ENCODE measurements around the gene USP30.

USP30 gene

GRCh38 chr12:109098651-109099050 is 46.3 kb downstream of the USP30 start:
- no peak for DNase-seq

GRCh38 chr12:109099431-109100020 is 47.1 kb downstream of the USP30 start:
- DNase-seq = peak; percentile 5

- DNase-seq = no peak
Observed at GRCh38 chr12:109100741-109101140, 48.4 kb downstream of the USP30 start.

DNA sequence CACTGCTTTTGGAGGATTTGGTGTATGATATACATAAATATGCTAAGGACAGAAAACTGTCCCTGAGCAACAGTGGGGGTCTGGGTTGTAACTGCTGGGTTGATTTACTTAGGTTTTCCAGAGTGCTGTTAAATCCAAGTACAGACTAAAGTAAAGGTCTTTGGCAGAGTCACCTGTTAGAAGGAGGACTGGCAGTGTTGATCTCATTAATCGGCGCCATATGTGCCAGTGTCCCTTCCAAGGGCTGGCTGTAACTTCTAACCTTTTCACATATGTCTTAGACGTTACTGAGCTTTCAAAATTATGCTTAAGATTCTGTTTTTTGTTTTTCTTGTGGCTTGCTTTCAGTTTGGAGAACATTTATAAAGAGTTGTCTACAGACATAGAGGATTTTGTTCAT is 50.1 kb downstream of the USP30 start:
- no peak for DNase-seq

DNA sequence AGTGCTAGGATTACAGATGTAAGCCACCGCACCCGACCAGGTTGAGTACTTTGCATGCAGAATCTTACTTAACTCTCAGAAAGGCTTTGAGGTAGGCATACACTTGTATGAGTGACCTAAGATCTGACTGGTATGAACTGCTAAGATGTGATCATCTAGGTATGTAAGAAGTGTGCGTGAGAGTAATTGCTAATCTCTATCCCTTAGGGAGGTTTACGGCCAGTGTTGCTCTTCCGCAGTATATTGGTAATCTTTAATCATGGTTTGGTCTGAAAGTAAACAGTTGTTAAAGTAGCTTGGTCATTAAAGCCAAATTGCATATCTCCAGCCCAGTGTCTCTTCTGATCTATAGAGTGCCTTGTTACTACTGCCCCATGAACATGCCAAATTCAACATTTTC is 52.8 kb downstream of the USP30 start:
- DNase-seq = no peak

- no peak for DNase-seq
Observed at GRCh38 chr12:109109746-109110350, 57.5 kb downstream of the USP30 start.

DNA sequence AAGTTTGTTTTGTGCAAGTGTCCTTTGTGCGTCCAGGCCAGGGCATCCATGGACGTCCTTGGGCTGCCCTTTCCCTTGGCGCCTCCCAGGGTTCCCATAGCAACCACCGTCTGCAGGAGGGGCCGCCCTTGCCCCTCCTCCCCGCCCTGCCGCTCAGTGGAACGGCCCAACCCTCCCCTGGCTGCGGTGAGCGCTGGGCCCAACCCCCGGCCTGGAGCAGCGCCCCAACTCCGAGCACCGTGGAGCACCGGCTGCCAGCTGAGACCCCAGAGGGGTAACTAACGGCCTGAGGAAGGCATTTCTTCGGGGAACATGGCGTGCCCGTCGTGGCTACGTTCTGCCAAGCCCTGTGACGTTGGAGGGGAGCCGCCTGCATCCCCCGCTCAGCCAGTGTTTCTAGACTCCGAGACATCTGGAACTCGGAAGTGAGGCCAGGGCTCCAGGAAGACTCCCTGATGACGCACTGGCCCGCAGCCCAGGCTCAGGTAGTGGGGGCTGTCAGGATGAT is 58.7 kb downstream of the USP30 start:
- peak; percentile 70 for DNase-seq

DNA sequence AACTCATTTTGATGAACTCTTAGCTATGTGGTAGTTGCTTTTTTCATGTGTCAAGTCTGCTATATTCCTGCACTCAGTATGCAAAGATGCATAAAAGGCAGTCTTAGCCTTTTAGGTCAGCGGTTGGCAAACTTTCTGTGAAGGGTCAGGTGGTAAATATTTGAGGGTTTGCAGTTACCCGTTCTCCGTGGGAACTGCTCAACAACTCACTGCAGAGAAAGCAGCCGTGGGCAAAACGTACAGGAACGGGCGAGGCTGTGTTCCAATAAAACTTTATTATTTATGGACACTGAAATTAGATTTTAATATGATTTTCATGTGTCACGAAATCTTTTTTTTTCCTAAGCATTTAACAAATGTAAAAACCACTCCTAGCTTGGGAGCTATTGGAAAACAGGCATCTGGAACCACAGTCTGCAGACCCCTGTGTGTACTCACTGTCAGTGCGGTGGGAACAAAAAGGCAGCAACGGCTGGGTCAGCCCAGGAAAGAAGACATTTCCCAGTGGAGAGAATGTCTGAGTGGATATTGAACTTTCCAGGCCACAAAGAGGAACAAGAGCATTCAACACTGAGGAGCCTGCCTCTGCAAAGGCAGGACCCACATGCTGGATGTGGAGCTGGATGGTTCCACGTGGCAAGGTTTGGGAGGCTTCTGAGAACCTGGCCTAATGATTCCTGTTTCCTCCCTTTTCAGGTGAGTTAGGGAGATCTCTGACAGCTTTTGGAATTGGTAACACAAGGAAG is 60.5 kb downstream of the USP30 start:
- DNase-seq = no peak

DNA sequence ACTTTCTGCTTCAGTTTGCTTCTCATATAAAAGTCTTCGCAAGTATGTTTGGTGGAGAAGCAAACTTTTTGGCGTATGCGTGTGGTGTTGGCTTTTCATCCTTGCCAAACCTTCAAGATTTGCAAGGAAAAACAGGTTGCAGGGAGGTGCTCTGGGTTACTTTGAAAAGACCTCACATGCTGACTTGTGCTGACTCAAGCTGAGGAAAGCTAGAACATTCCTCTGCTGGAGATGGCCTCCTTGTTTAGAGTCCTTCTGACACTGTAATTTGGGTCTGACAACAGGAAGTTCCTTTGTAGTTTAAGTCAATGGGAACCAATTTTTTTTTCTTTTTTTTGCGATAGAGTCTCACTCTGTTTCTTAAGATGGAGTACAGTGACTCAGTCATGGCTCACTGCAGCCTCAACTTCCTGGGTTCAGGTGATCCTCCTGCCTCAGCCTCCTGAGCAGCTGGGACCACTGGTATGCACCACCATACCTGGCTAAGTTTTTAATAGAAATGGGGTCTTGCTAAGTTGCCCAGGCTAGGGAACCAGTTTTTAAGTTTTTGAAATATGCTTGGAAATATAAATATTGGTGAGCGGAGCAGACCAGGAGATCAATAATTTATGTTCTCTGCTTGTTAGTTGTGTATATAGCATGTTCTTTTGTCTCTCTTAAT is 61.4 kb downstream of the USP30 start:
- DNase-seq = no peak

DNA sequence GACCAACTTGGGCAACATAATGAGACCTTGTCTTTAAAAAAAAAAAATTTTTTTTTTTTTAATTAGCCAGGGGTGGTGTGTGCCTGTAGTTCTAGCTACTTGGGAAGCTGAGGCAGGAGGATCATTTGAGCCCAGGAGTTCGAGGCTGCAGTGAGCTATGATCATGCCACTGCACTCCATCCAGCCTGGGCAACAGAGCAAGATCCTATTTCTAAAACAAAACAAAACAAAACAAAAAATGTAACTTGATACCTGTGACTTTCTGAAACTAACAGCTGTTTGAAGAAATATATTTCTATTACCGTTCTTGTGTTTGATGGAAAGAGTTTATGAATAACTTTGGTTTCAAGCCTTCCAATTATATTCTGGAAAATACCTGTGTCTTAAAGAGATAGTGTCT is 62.3 kb downstream of the USP30 start:
- DNase-seq = no peak

DNA sequence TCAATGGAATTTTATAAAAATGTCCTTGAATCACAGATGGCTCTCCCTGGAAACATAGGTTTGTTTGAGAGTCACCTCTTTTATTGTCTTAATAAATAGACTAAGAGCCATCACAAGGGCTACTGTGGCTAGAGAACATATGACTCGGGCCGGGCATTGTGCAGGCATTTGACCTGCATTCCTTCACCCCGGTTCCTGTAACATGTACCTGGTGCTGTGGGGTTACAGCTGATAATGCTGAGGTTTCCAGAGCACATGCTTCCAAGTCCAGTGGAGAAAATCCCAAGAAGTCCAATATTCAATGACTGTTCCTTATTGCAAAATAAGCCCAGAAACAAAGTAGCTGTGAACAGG is 63.0 kb downstream of the USP30 start:
- DNase-seq = no peak

- DNase-seq = no peak
Observed at GRCh38 chr12:109115758-109116610, 63.6 kb downstream of the USP30 start, which contains the start of gene ACACB. Gene ACACB, plus strand, starts transcription at chr12:109116587. Its CDS starts 22,819 bp downstream, at chr12:109139406.

DNA sequence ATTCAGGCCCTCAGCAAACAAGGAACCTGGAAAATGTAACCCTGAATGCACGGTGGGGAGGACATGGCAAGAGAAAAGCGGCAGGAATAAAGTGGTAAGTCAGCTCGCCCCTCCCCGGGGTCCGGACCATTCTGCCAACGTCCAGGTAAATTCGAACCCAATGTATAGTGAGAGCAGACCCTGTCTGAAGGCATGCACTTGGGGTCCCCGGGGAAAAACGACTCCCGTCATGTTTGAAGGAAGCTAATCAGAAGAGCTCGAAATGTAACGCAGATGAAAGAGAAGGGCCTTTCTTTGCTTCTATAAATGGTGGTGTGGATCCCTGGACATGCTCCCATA is 64.2 kb downstream of the USP30 start:
- DNase-seq = no peak

DNA sequence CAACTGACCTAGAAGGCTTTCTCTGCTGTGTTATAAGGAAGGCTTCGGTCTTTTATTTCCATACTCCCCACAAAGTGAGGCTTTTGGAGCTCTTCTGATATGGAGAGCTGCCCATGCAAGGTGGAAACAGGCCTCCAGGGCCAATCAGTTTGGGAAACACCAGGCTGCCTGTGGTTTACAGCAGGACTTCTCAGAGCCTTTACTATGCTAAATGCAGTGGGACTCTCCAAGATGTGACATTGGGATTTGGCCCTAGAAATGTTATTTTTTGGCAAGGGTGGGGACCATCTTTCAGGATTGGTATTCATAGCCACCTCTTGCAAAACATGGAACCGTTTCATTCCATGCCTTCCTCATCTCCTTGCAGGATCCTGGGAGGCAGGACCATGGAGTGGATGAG is 67.7 kb downstream of the USP30 start:
- no peak for DNase-seq

DNA sequence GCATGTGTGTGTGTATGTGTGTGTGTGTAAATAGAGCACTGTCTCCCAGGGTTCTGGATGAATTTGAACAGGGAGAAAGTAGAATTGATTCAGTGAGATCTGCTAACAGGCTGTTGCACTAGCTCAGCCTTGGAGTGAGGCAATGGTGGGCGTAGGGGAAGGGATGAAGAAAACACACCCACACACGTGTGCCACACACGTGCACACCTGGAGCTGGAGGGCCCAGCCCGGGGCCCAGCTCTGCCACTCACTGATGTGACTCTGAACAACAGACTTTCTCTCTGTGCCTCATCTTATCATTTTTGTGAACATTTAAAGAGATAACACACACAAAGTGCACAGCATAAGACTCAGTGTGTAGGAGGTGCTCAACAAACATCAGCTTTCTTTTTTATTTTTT is 68.2 kb downstream of the USP30 start:
- DNase-seq = no peak

DNA sequence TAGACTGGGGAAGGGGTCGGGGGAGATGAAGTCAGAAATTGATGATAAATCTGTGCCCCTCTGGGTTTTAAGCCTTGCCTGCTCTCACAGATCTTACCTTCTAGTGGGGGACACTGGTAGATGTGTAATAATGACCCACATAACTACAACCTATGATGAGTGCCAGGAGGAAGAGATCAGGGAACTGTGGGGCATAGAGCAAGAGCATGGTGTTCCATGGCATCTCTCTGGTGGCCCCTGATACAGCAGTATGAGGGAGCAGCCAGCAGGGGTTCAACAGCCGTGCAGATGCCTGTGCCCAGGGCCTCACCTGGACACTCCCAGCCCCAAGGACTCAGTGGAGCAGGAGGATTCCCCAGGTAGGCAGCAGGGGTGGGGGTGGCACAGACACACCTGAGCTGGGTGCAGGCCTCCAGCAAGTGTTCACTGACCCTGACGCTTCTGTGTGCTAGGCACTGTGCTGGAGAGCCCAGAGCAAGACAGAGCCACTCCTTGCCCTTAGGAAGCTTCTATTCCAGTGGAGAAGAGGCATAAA is 69.0 kb downstream of the USP30 start:
- no peak for DNase-seq

DNA sequence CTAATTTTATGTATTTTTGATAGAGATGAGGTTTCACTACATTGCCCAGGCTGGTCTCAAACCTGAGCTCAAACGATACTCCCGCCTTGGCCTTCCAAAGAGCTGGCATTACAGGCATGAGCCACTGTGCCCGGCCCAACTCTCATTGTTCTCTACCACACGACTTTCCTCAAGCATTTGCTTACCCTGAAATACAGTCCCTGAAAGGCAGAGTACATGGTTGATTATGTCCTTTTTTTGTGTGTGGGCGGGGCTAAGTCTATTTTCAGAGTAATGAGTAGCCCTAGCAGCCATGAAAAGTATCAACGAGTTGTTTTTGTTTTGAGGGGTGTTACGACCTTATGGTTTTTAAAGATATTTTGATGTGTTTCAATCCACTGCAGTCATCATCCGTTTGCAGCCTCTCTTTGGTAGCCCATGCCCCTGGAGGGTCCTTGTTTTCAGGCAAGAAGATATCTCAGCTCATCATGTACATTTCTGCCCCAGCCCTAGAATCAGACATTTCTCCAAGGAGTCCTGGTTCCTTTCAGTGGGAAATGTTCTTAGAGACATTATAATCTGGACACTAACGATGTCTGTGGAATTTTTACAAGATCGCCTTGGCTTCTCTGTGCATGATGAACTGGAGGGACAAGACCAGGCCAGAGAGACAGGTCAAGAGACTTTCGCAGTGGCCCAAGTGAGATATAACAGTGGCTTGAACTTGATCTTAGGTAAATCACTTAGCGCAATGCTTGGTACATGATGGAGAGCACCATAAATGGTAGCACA is 72.7 kb downstream of the USP30 start:
- DNase-seq = no peak

GRCh38 chr12:109125791-109126190 is 73.4 kb downstream of the USP30 start:
- DNase-seq = no peak

GRCh38 chr12:109126784-109127183 is 74.4 kb downstream of the USP30 start:
- no peak for DNase-seq

DNA sequence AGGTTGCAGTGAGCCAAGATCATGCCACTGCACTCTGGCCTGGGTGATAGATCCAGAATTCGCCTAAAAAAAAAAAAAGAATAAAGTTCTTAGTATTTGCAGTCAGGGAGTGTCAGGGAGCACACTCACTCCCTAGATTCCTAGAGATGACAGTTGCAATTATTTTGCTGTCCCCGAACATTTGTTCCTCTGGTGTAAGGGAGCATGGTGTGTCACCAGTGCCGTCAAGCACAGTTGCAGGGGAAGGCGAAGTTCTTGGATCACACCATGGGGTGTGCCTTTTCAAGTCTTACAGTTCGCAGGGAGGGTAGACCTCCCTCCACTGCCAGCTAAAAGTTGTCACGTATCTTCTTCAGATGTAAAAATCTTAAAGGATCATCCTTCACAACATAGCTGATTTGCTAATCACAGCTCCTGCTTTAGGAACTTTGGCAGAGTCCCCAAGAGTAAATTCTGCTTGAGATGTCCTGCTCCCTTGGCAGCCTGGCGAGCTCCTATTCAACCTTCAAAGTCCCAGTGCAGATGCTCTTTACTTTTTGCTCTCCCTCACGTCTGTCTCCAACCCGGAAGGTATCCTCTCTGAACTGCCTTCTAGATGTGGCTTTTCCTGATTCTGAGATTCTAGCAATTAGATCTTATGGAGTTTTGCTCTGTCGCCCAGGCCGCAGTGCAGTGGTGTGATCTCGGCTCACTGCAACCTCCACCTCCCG is 75.3 kb downstream of the USP30 start:
- no peak for DNase-seq
